IPS-20b (cell line): ENCODE measurements around the gene FAM149A.
A peak's percentile ranks its signal among the peaks of the same experiment; 100 is the strongest.

Experiments
- H3K27ac ChIP-seq: one replicate; pipeline ENCODE4 v1.5.1; 2013; ENCODE audit warnings: low read length
- H3K27me3 ChIP-seq: 2 replicates; pipeline ENCODE4 v1.6.1; 2013; ENCODE audit warnings: mild to moderate bottlenecking, low read length, inconsistent platforms; ENCODE audit not compliant: insufficient read depth
- H3K36me3 ChIP-seq: 2 replicates; pipeline ENCODE4 v1.6.1; 2013; ENCODE audit warnings: low read depth, mild to moderate bottlenecking, inconsistent platforms, low read length, moderate library complexity; ENCODE audit not compliant: insufficient read depth
- H3K4me1 ChIP-seq: 2 replicates; pipeline ENCODE4 v1.6.1; 2013; ENCODE audit warnings: mild to moderate bottlenecking, control low read depth, inconsistent platforms, low read length, moderate library complexity; ENCODE audit not compliant: insufficient read depth
- H3K4me3 ChIP-seq: 2 replicates; pipeline ENCODE4 v1.5.1; 2013; ENCODE audit warnings: mild to moderate bottlenecking, low read length, inconsistent platforms
- H3K9ac ChIP-seq: 2 replicates; pipeline ENCODE4 v1.6.1; 2013; ENCODE audit warnings: low read depth, mild to moderate bottlenecking, inconsistent platforms, low read length, moderate library complexity
- H3K9me3 ChIP-seq: 2 replicates; pipeline ENCODE4 v1.6.1; 2013; ENCODE audit warnings: mild to moderate bottlenecking, low read depth, low read length, inconsistent platforms; ENCODE audit not compliant: insufficient read depth

The FAM149A gene

DNA sequence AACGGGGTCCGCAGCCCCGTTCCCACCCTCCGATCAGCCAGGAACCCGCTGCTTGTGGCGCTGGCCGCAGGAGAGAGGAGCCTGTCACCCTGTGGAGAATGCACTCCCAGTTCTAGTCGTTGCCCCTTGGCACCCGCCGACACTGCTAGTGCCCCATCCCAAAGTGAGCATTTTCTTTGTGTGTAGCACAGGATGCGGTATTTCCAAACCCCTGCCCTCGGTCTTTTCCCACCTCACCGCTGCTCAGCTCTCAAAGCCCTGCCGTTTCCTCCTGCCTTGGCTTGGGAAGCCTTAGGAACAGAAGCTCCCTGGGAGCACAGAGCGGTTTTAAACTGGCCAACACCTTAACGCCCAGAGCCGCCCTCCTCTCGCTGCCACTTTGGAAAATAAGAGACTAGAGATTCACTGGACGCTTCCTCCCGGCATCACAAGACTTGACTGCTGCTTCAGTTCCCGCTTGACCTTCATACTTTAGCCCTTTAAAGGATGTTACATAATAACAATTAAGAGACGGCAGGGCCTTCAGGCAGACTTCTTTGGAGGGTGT is 87.6 kb downstream of the FAM149A start:
- peak overlapping the region; percentile 86 for H3K4me3 ChIP-seq
- no peaks in the 10 kb centered on the region; the same call in 1 of the 2 replicates for H3K27me3 ChIP-seq
- no peaks in the 10 kb centered on the region for H3K9me3 ChIP-seq
- H3K36me3 ChIP-seq = no peaks in the 10 kb centered on the region
- H3K9ac ChIP-seq = peak overlapping the region; percentile 85; the same call in 1 of the 2 replicates
- H3K4me1 ChIP-seq = peaks cover 17% of the 10 kb centered on the region; the same call in 1 of the 2 replicates
- peak overlapping the region; percentile 54 for H3K27ac ChIP-seq

DNA sequence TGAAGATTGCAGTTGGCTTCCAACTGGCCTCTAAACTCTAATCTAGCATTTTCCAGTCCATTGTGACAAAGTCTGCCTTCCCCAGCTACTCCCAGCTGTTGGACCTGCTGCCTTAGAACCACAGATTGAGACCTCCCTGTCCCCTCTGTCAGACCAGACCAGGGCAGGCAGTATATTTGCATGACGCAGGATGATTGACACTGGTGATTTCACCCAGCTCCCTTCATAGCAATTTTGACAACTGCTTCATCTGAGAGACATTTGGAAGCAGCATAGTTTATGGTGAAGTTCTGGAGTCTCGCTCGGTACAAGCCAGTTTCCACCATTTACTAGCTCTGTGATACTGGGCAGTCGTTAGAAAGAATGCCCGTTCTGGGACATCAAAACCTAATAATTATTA is 89.3 kb downstream of the FAM149A start:
- no peak overlapping the region for H3K27ac ChIP-seq
- H3K4me1 ChIP-seq = peaks cover 17% of the 10 kb centered on the region; the same call in 1 of the 2 replicates
- H3K4me3 ChIP-seq = no peak overlapping the region
- H3K9me3 ChIP-seq = no peaks in the 10 kb centered on the region
- no peak overlapping the region for H3K9ac ChIP-seq
- no peaks in the 10 kb centered on the region; the same call in 1 of the 2 replicates for H3K27me3 ChIP-seq
- no peaks in the 10 kb centered on the region for H3K36me3 ChIP-seq

DNA sequence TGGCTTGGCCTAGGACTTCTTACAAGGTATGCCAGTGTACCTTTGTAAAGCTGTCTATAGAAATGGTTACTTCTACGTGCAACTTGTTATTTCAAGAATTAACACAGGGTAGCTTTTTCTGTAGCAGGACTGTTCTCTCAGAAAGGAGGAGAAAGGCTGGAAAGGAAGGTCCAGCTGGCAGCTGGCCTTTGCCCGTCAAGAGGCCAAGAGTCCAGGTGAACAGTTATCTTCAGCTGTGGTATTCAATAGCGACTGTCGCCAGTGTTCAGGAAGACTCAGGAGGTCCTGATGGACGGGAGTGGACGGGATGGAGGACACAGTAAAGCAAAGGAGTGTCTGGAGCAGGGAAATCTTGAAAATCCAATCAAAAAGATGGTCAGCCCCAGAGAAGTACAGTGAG is 91.6 kb downstream of the FAM149A start:
- no peaks in the 10 kb centered on the region for H3K36me3 ChIP-seq
- H3K9me3 ChIP-seq = no peaks in the 10 kb centered on the region
- no peak overlapping the region for H3K27ac ChIP-seq
- H3K27me3 ChIP-seq = no peaks in the 10 kb centered on the region
- 0 out of 2 replicates have a peak, but pooled peaks cover 3% of the 10 kb centered on the region for H3K4me1 ChIP-seq
- no peak overlapping the region for H3K9ac ChIP-seq
- H3K4me3 ChIP-seq = no peak overlapping the region

DNA sequence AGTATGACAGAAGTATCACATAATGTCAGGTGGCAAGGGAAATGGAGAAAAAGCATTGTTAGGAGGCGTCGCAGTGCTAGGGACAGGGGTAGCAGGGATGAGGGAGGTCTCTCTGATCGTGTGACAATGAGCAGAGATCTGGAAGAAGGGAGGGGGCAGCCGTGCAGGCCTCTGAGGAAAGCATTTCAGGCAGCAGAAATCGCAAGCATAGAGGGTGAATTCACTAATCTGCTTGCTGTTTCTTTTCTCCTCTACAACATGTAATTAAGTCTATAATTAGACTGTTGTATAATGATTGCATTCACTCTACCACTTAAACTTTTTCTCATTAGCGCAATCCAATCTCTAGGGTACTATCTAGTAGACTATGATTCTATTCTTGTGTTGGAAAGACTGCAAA is 96.0 kb downstream of the FAM149A start:
- Histone ChIP-seq H3K27ac (no peak overlapping the region), H3K27me3 (no peaks in the 10 kb centered on the region), H3K36me3 (no peaks in the 10 kb centered on the region), H3K9me3 (no peaks in the 10 kb centered on the region), H3K9ac (no peak overlapping the region), H3K4me3 (no peak overlapping the region), H3K4me1 (no peaks in the 10 kb centered on the region)

DNA sequence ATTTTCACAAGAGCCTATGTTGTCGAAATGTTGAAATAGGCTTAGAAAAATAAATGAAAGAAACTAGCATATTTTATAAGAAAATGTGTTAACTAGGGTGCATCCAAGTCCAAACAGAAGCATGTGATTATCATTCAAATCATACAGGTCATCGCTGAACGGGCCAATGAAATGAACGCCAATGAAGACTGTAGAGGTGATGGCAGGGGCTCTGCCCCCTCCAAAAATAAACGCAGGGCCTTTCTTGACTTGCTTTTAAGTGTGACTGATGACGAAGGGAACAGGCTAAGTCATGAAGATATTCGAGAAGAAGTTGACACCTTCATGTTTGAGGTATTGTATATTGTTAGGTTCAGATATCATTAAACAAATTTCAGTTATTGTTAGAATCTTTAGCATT is 96.5 kb downstream of the FAM149A start:
- Histone ChIP-seq H3K27ac (no peak overlapping the region), H3K9me3 (no peaks in the 10 kb centered on the region), H3K27me3 (no peaks in the 10 kb centered on the region), H3K4me3 (no peak overlapping the region), H3K4me1 (no peaks in the 10 kb centered on the region), H3K9ac (no peak overlapping the region), H3K36me3 (no peaks in the 10 kb centered on the region)

DNA sequence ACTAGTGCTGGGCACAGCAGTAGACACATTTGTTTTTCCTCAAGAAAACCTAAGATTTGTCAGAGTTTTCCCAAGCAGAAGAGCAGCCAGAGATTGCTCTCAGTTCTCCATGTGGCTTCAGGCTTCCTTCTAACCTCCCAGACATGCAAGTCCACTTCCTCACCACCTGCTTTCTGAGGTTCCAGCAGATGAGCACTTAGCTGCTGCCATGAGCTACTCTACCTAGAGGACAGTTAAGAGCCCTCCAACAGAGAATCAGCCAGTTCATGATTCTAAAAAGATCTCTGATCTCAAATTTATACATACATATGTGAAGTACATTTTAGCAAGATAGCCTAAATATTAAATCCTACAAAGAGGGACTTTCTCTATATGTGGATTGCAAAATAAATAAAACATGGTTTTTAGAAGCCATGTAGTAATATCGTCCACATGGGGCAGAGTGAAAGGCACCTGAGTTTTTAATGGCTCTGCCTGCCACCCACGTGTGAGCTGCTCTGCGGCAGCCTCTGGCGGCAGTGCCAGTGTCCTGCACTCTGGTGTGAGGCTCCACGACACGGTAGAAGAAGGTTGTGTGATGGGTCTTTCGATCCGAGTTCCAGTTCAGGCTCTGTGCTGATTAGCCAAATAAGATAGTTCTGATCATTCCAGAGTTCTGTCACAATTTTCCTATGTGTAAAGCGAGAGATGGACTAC is 97.2 kb downstream of the FAM149A start:
- Histone ChIP-seq H3K4me3 (no peak overlapping the region), H3K9me3 (no peaks in the 10 kb centered on the region), H3K27me3 (no peaks in the 10 kb centered on the region), H3K4me1 (no peaks in the 10 kb centered on the region), H3K36me3 (no peaks in the 10 kb centered on the region), H3K9ac (no peak overlapping the region), H3K27ac (no peak overlapping the region)

DNA sequence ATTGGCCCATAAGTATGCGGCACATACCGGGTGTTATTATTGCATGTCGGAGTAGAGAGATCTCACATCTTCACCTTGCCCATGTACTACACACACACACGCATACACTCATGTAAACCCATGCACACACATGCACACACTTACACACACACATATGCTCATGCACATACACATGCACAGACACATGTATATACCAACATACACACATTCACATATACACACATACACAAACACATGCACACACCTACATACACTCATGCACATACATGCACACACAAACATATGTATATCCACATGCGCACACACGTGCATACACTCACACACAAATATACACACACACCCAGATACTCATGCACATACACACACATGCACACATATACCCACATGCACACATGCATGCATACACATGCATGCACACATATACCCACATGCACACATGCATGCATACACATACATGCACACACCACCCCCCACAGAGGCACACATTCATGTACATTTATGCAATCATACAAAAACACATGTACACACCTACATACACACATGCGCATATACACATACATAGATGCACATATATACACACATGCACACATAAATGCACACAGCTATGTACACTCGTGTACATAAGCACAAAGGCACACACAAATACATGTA is 98.1 kb downstream of the FAM149A start:
- H3K27me3 ChIP-seq = no peaks in the 10 kb centered on the region
- H3K36me3 ChIP-seq = no peaks in the 10 kb centered on the region
- no peaks in the 10 kb centered on the region for H3K9me3 ChIP-seq
- no peaks in the 10 kb centered on the region for H3K4me1 ChIP-seq
- no peak overlapping the region for H3K9ac ChIP-seq
- H3K27ac ChIP-seq = no peak overlapping the region
- H3K4me3 ChIP-seq = no peak overlapping the region

DNA sequence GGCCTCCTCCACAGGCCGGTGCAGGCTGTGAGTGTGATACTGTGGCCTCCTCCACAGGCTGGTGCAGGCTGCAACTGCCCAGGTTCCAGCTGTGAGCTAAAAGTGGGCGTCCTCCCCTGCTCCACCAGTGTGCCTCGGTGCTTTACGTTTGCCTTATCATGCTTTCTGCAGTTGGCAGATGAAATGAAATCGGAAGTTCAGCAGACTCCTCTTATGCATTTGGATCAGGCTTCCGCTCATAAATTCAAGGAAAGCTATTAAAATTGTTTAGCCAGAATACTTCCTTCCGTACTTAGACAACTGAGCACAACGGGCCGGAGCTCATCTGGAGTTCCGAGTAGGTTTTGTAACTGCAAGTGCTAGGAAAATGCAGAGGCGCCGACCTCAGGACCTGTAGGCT is 98.9 kb downstream of the FAM149A start:
- Histone ChIP-seq H3K4me3 (no peak overlapping the region), H3K36me3 (no peaks in the 10 kb centered on the region), H3K27ac (no peak overlapping the region), H3K9ac (no peak overlapping the region), H3K9me3 (no peaks in the 10 kb centered on the region), H3K27me3 (no peaks in the 10 kb centered on the region), H3K4me1 (no peaks in the 10 kb centered on the region)

DNA sequence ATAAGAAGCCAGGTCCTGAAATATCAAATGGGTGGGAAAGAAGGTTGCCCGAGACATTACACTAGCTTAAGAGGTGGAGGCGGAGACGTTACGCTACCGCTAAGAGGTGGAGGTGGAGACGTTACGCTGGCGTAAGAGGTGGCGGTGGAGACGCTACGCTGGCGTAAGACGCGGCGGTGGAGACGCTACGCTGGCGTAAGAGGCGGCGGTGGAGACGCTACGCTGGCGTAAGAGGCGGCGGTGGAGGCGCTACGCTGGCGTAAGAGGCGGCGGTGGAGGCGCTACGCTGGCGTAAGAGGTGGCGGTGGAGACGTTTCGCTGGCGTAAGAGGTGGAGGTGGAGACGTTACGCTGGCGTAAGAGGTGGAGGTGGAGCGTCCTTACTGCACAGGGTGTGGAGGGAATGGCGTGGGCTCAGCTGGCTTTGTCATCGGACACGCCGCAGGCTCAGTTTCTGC is 99.6 kb downstream of the FAM149A start:
- Histone ChIP-seq H3K4me1 (no peaks in the 10 kb centered on the region), H3K9ac (no peak overlapping the region), H3K27ac (no peak overlapping the region)

DNA sequence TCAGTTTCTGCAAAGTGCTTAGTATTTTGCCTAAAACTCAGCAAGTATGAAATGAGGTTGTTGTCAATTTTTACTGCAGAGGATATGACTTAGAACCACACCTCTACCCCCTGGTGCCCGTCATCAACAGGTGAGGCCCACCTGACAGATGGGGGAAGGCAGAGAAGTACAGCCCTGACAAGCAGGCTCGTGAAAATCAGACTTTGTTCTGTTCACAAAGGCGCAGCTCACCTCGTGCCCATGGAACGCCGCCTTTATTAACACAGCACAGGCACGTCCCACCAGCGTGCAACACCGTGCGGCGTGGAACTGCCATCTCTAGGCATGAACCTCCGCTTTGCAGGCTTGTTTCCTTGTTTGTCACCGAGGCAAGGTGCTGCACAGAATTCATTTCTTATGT is 100.2 kb downstream of the FAM149A start:
- Histone ChIP-seq H3K27me3 (no peaks in the 10 kb centered on the region), H3K27ac (no peak overlapping the region), H3K4me1 (no peaks in the 10 kb centered on the region), H3K9me3 (peaks cover 9% of the 10 kb centered on the region; the same call in 1 of the 2 replicates), H3K9ac (no peak overlapping the region), H3K4me3 (no peak overlapping the region; the same call in 1 of the 2 replicates), H3K36me3 (peaks cover 6% of the 10 kb centered on the region; the same call in 1 of the 2 replicates)

More for the DNA sequence above, 99.6 kb downstream of the FAM149A start:
- Histone ChIP-seq H3K36me3 (peaks cover 6% of the 10 kb centered on the region; the same call in 1 of the 2 replicates), H3K9me3 (peaks cover 4% of the 10 kb centered on the region; the same call in 1 of the 2 replicates), H3K4me3 (no peak overlapping the region; the same call in 1 of the 2 replicates), H3K27me3 (no peaks in the 10 kb centered on the region)

DNA sequence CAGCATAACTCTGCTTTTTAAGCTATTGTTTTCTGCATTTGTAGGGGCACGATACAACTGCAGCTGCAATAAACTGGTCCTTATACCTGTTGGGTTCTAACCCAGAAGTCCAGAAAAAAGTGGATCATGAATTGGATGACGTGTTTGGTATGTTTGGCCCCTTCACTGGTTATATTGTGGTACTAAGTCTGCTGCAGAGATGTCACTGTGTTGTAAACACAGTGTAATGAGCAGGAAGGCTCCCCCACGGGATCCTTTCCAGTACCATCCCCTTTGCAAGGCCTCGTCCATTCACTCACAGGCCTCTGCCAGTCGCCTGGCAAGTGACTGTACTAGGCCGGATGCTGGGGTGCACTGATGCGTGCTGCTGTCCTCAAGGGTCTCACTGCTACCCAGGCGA is 100.7 kb downstream of the FAM149A start:
- Histone ChIP-seq H3K9me3 (peaks cover 9% of the 10 kb centered on the region; the same call in 1 of the 2 replicates), H3K9ac (no peak overlapping the region), H3K27ac (no peak overlapping the region), H3K4me1 (no peaks in the 10 kb centered on the region), H3K36me3 (peaks cover 6% of the 10 kb centered on the region; the same call in 1 of the 2 replicates), H3K27me3 (no peaks in the 10 kb centered on the region), H3K4me3 (no peak overlapping the region)
